ENCODE results near the gene CDK11B.

CDK11B gene

GRCh38 chr1:1614204-1614953 is 44.4 kb downstream of the CDK11B start:
- no peak for DNase-seq

GRCh38 chr1:1613509-1614082 is 45.2 kb downstream of the CDK11B start:
- DNase-seq = no peak

GRCh38 chr1:1612104-1612400 is 46.8 kb downstream of the CDK11B start:
- no peak for DNase-seq

- DNase-seq = no peak
Measured at GRCh38 chr1:1610796-1611195, 48.0 kb downstream of the CDK11B start.

GRCh38 chr1:1609822-1610485 is 48.9 kb downstream of the CDK11B start:
- DNase-seq = no peak

- DNase-seq = no peak
Measured at GRCh38 chr1:1606232-1606631, 52.6 kb downstream of the CDK11B start.

- DNase-seq = no peak
Measured at GRCh38 chr1:1605724-1606123, 53.1 kb downstream of the CDK11B start.

- DNase-seq = no peak
Measured at GRCh38 chr1:1605034-1605591, 53.7 kb downstream of the CDK11B start.

- no peak for DNase-seq
Measured at GRCh38 chr1:1604374-1605033, 54.3 kb downstream of the CDK11B start.

- DNase-seq = no peak
Measured at GRCh38 chr1:1603671-1604373, 55.0 kb downstream of the CDK11B start.

GRCh38 chr1:1602968-1603506 is 55.8 kb downstream of the CDK11B start:
- DNase-seq = no peak

- no peak for DNase-seq
Measured at GRCh38 chr1:1602304-1602967, 56.4 kb downstream of the CDK11B start.

- no peak for DNase-seq
Measured at GRCh38 chr1:1601564-1602303, 57.1 kb downstream of the CDK11B start.

- no peak for DNase-seq
Measured at GRCh38 chr1:1600861-1601563, 57.8 kb downstream of the CDK11B start.

GRCh38 chr1:1599935-1600860 is 58.6 kb downstream of the CDK11B start, which contains the start of gene FNDC10:
Gene FNDC10 (minus strand): TSS chr1:1600135. CDS start chr1:1600015, 120 bp downstream.
- no peak for DNase-seq

GRCh38 chr1:1599030-1599934 is 59.5 kb downstream of the CDK11B start:
- no peak for DNase-seq

GRCh38 chr1:1598720-1599029 is 60.1 kb downstream of the CDK11B start:
- DNase-seq = no peak

GRCh38 chr1:1598051-1598719 is 60.6 kb downstream of the CDK11B start:
- DNase-seq = no peak
